OCI-LY1 (cell line): Measurements from ENCODE around the gene IL1RAPL2.

Source experiments
- H2AFZ ChIP-seq: fragments of 200-600 bp; sonication (generic), shearing (Covaris generic); 2 replicates; pipeline ENCODE4 v1.6.0; 2014; ENCODE audit warnings: antibody characterized with exemption, mild to moderate bottlenecking, low read length
- H3F3A ChIP-seq: fragments of 200-600 bp; sonication (generic), shearing (Covaris generic); 2 replicates; pipeline ENCODE4 v1.6.0; 2014; ENCODE audit warnings: mild to moderate bottlenecking, antibody characterized with exemption, low read length, moderate library complexity; ENCODE audit not compliant: insufficient read depth
- H3K27ac ChIP-seq: fragments of 200-600 bp; sonication (generic); 2 replicates; pipeline ENCODE4 v1.5.1; 2014; ENCODE audit warnings: low read length, mixed run types, mild to moderate bottlenecking, low read depth; ENCODE audit not compliant: poor library complexity, severe bottlenecking
- H3K27me3 ChIP-seq: fragments of 200-600 bp; sonication (generic); 2 replicates; pipeline ENCODE4 v1.6.0; 2014; ENCODE audit warnings: antibody characterized with exemption, mild to moderate bottlenecking, low read length, moderate library complexity; ENCODE audit not compliant: insufficient read depth
- H3K36me3 ChIP-seq: fragments of 200-600 bp; sonication (generic); 2 replicates; pipeline ENCODE4 v1.6.1; 2014; ENCODE audit warnings: mild to moderate bottlenecking, antibody characterized with exemption, low read length, moderate library complexity, mixed read lengths; ENCODE audit not compliant: insufficient read depth
- H3K4me1 ChIP-seq: fragments of 200-600 bp; sonication (generic); 2 replicates; pipeline ENCODE4 v1.5.1; 2014; ENCODE audit warnings: mild to moderate bottlenecking, low read length, moderate library complexity; ENCODE audit not compliant: insufficient read depth, severe bottlenecking
- H3K4me2 ChIP-seq: fragments of 200-600 bp; sonication (generic), shearing (Covaris generic); 2 replicates; pipeline ENCODE4 v1.6.1; 2014; ENCODE audit warnings: low read length
- H3K4me3 ChIP-seq: fragments of 200-600 bp; sonication (generic); 2 replicates; pipeline ENCODE4 v1.5.1; 2014; ENCODE audit warnings: low read length, low read depth, mild to moderate bottlenecking, mixed read lengths; ENCODE audit not compliant: poor library complexity, severe bottlenecking
- H3K79me2 ChIP-seq: fragments of 200-600 bp; shearing (Covaris generic); 2 replicates; pipeline ENCODE4 v1.6.1; 2016; ENCODE audit warnings: mixed run types, low read length, mixed read lengths; ENCODE audit not compliant: insufficient read depth
- H3K9ac ChIP-seq: fragments of 200-600 bp; sonication (generic), shearing (Covaris generic); 2 replicates; pipeline ENCODE4 v1.6.1; 2014; ENCODE audit warnings: mild to moderate bottlenecking, low read length, mixed read lengths
- H3K9me2 ChIP-seq: fragments of 200-600 bp; sonication (generic), shearing (Covaris generic); 2 replicates; pipeline ENCODE4 v1.6.1; 2014; ENCODE audit warnings: low read depth, mild to moderate bottlenecking, low read length, mixed read lengths
- H3K9me3 ChIP-seq: fragments of 200-600 bp; shearing (Covaris generic); 2 replicates; pipeline ENCODE4 v1.6.1; 2014; ENCODE audit warnings: low read length, mixed read lengths
- H4K20me1 ChIP-seq: fragments of 200-600 bp; sonication (generic), shearing (Covaris generic); 2 replicates; pipeline ENCODE4 v1.6.0; 2016; ENCODE audit warnings: mild to moderate bottlenecking, low read length; ENCODE audit not compliant: insufficient read depth
- CTCF ChIP-seq: fragments of 200-600 bp; sonication (generic), shearing (Covaris generic); IDR thresholded peaks from 2 replicates; pipeline ENCODE4 v1.5.1; 2017; ENCODE audit warnings: mild to moderate bottlenecking, antibody characterized with exemption, low read length, moderate library complexity, mixed read lengths
- EZH2 ChIP-seq: fragments of 200-600 bp; sonication (generic), shearing (Covaris generic); IDR thresholded peaks from 2 replicates; pipeline ENCODE4 v1.8.0; 2017; ENCODE audit warnings: borderline replicate concordance, mixed run types, mild to moderate bottlenecking, antibody characterized with exemption, low read length, moderate library complexity, mixed read lengths

IL1RAPL2 gene

GRCh38 chrX:104618106-104618895, 52.3 kb downstream of the IL1RAPL2 start:
- Histone ChIP-seq H2AFZ (no peak overlapping the region), H3F3A (no peaks in the 10 kb centered on the region), H3K9me3 (no peaks in the 10 kb centered on the region), H3K36me3 (no peaks in the 10 kb centered on the region), H3K9me2 (no peaks in the 10 kb centered on the region), H3K4me1 (no peaks in the 10 kb centered on the region), H3K4me3 (no peak overlapping the region), H3K9ac (no peak overlapping the region), H3K27ac (no peak overlapping the region), H3K4me2 (no peak overlapping the region), H3K79me2 (no peaks in the 10 kb centered on the region), H4K20me1 (no peaks in the 10 kb centered on the region), H3K27me3 (no peaks in the 10 kb centered on the region)
- TF ChIP-seq EZH2 (no peak), CTCF (no peak)

GRCh38 chrX:104621781-104622180, 55.8 kb downstream of the IL1RAPL2 start:
- Histone ChIP-seq H3K27me3 (no peaks in the 10 kb centered on the region), H3K9me3 (no peaks in the 10 kb centered on the region), H3K79me2 (no peaks in the 10 kb centered on the region), H2AFZ (no peak overlapping the region), H3F3A (no peaks in the 10 kb centered on the region), H3K9ac (no peak overlapping the region), H3K36me3 (no peaks in the 10 kb centered on the region), H3K4me3 (no peak overlapping the region), H3K27ac (no peak overlapping the region), H3K4me2 (no peak overlapping the region), H3K4me1 (no peaks in the 10 kb centered on the region), H4K20me1 (no peaks in the 10 kb centered on the region), H3K9me2 (no peaks in the 10 kb centered on the region)
- no peak for TF ChIP-seq EZH2
- no peak for TF ChIP-seq CTCF

GRCh38 chrX:104641176-104641575, 75.2 kb downstream of the IL1RAPL2 start:
- Histone ChIP-seq H3K9me2 (no peaks in the 10 kb centered on the region), H3K36me3 (no peaks in the 10 kb centered on the region), H3K4me3 (no peak overlapping the region), H3K9me3 (no peaks in the 10 kb centered on the region), H3K4me1 (no peaks in the 10 kb centered on the region), H3K4me2 (no peak overlapping the region), H3F3A (no peaks in the 10 kb centered on the region), H4K20me1 (no peaks in the 10 kb centered on the region), H3K9ac (no peak overlapping the region), H3K79me2 (no peaks in the 10 kb centered on the region), H2AFZ (no peak overlapping the region), H3K27ac (no peak overlapping the region), H3K27me3 (no peaks in the 10 kb centered on the region)
- TF ChIP-seq EZH2 (no peak), CTCF (peak; percentile 18; the same call in 1 of the 2 replicates)
